Muscle of leg (tissue), 16 donors: ENCODE results near the gene OLFML2B. TPM values are rescaled to one million over a fixed set of nuclear protein-coding genes. Genes with fewer than 3 reads are reported as not detected.

Source experiments
- DNase-seq: peaks from one replicate; pipeline ENCODE4 v3.0.0; 2013
- H3K27ac ChIP-seq: one replicate; pipeline ENCODE4 v1.5.1; 2013; ENCODE audit warnings: mild to moderate bottlenecking, low read length, control low read depth
- H3K27me3 ChIP-seq: one replicate; pipeline ENCODE4 v1.6.1; 2013; ENCODE audit warnings: low read length; ENCODE audit not compliant: control insufficient read depth, insufficient read depth
- H3K36me3 ChIP-seq: one replicate; pipeline ENCODE4 v1.6.1; 2013; ENCODE audit warnings: low read length; ENCODE audit not compliant: control insufficient read depth, insufficient read depth
- H3K4me1 ChIP-seq: one replicate; pipeline ENCODE4 v1.6.1; 2013; ENCODE audit warnings: low read length; ENCODE audit not compliant: control insufficient read depth, insufficient read depth
- H3K4me3 ChIP-seq: one replicate; pipeline ENCODE4 v1.5.1; 2013; ENCODE audit warnings: low read length, control low read depth
- H3K9me3 ChIP-seq: replicated peaks from 2 replicates; pipeline ENCODE4 v1.6.1; 2013; ENCODE audit warnings: low read depth, low read length; ENCODE audit not compliant: control insufficient read depth
- WGBS: methylation state at CpG from one replicate; pipeline ENCODE4 v1.1.5; 2013; ENCODE audit warnings: missing lambda C conversion rate; ENCODE audit not compliant: insufficient coverage; 5-methylcytosine and 5-hydroxymethylcytosine counted together
- long read RNA-seq, 11 donors: transcript quantifications; one replicate each; lab custom pipeline, GENCODE V29; 2026
- polyA plus RNA-seq, 8 donors: library from polyadenylated mRNA; unstranded; fragments of 120-200 nt; gene quantifications; one replicate each; pipeline versions ENCODE4 v1.2.1 to v1.2.3, GENCODE V29; 2013; ENCODE audit warnings: inconsistent platforms in 1 of 8, low replicate concordance in 1 of 8; ENCODE audit not compliant: insufficient read length in 8 of 8, insufficient read depth in 1 of 8
- total RNA-seq: library from RNA; stranded (reverse); fragments of 120-200 nt; gene quantifications from one replicate; pipeline ENCODE4 v1.2.4, GENCODE V29; 2013

Gene OLFML2B
- 78.4 TPM for total RNA-seq
- polyA plus RNA-seq: 100 to 1,000 TPM in 7 of 8 donors, 10 to 100 TPM in 1; 95.1 to 212 (median 118) TPM
- long read RNA-seq, donor 1, transcript OLFML2B-201 (8 exons, 3,160 nt): major isoform, 5 of 12 reads
- long read RNA-seq, donor 1, partial matches to known transcripts: 5 of 12 reads
- long read RNA-seq, donor 1, other reads (novel, unspliced or antisense): 0 of 12 reads
- long read RNA-seq, donor 2, partial matches to known transcripts: 0 of 1 reads
- long read RNA-seq, donor 2, other reads (novel, unspliced or antisense): 0 of 1 reads
- long read RNA-seq, donor 3, transcript OLFML2B-201 (8 exons, 3,160 nt): major isoform, 7 of 53 reads
- long read RNA-seq, donor 3, partial matches to known transcripts: 45 of 53 reads
- long read RNA-seq, donor 3, other reads (novel, unspliced or antisense): 0 of 53 reads
- long read RNA-seq, donor 4, transcript OLFML2B-201 (8 exons, 3,160 nt): major isoform, 5 of 19 reads
- long read RNA-seq, donor 4, partial matches to known transcripts: 12 of 19 reads
- long read RNA-seq, donor 4, other reads (novel, unspliced or antisense): 0 of 19 reads
- long read RNA-seq, donor 5, transcript OLFML2B-201 (8 exons, 3,160 nt): major isoform, 54 of 272 reads
- long read RNA-seq, donor 5, transcript OLFML2B-202 (2 exons, 1,153 nt): minor isoform, 12 of 272 reads
- long read RNA-seq, donor 5, partial matches to known transcripts: 191 of 272 reads
- long read RNA-seq, donor 5, other reads (novel, unspliced or antisense): 13 of 272 reads
- long read RNA-seq, donor 6, transcript OLFML2B-202 (2 exons, 1,153 nt): major isoform, 9 of 25 reads
- long read RNA-seq, donor 6, transcript OLFML2B-201 (8 exons, 3,160 nt): major isoform, 9 of 25 reads
- long read RNA-seq, donor 6, partial matches to known transcripts: 6 of 25 reads
- long read RNA-seq, donor 6, other reads (novel, unspliced or antisense): 0 of 25 reads
- long read RNA-seq, donor 7, transcript OLFML2B-202 (2 exons, 1,153 nt): minor isoform, 11 of 73 reads
- long read RNA-seq, donor 7, transcript OLFML2B-201 (8 exons, 3,160 nt): major isoform, 18 of 73 reads
- long read RNA-seq, donor 7, partial matches to known transcripts: 44 of 73 reads
- long read RNA-seq, donor 7, other reads (novel, unspliced or antisense): 0 of 73 reads
- long read RNA-seq, donor 8, transcript OLFML2B-201 (8 exons, 3,160 nt): major isoform, 9 of 31 reads
- long read RNA-seq, donor 8, transcript OLFML2B-202 (2 exons, 1,153 nt): minor isoform, 7 of 31 reads
- long read RNA-seq, donor 8, partial matches to known transcripts: 13 of 31 reads
- long read RNA-seq, donor 8, other reads (novel, unspliced or antisense): 0 of 31 reads
- long read RNA-seq, donor 9, transcript OLFML2B-202 (2 exons, 1,153 nt): major isoform, 12 of 44 reads
- long read RNA-seq, donor 9, transcript OLFML2B-201 (8 exons, 3,160 nt): minor isoform, 6 of 44 reads
- long read RNA-seq, donor 9, partial matches to known transcripts: 25 of 44 reads
- long read RNA-seq, donor 9, other reads (novel, unspliced or antisense): 0 of 44 reads
- long read RNA-seq, donor 10, transcript OLFML2B-201 (8 exons, 3,160 nt): major isoform, 17 of 40 reads
- long read RNA-seq, donor 10, transcript OLFML2B-202 (2 exons, 1,153 nt): minor isoform, 6 of 40 reads
- long read RNA-seq, donor 10, partial matches to known transcripts: 17 of 40 reads
- long read RNA-seq, donor 10, other reads (novel, unspliced or antisense): 0 of 40 reads
- long read RNA-seq, donor 11, transcript OLFML2B-202 (2 exons, 1,153 nt): minor isoform, 7 of 58 reads
- long read RNA-seq, donor 11, transcript OLFML2B-201 (8 exons, 3,160 nt): major isoform, 11 of 58 reads
- long read RNA-seq, donor 11, partial matches to known transcripts: 39 of 58 reads
- long read RNA-seq, donor 11, other reads (novel, unspliced or antisense): 0 of 58 reads

DNA sequence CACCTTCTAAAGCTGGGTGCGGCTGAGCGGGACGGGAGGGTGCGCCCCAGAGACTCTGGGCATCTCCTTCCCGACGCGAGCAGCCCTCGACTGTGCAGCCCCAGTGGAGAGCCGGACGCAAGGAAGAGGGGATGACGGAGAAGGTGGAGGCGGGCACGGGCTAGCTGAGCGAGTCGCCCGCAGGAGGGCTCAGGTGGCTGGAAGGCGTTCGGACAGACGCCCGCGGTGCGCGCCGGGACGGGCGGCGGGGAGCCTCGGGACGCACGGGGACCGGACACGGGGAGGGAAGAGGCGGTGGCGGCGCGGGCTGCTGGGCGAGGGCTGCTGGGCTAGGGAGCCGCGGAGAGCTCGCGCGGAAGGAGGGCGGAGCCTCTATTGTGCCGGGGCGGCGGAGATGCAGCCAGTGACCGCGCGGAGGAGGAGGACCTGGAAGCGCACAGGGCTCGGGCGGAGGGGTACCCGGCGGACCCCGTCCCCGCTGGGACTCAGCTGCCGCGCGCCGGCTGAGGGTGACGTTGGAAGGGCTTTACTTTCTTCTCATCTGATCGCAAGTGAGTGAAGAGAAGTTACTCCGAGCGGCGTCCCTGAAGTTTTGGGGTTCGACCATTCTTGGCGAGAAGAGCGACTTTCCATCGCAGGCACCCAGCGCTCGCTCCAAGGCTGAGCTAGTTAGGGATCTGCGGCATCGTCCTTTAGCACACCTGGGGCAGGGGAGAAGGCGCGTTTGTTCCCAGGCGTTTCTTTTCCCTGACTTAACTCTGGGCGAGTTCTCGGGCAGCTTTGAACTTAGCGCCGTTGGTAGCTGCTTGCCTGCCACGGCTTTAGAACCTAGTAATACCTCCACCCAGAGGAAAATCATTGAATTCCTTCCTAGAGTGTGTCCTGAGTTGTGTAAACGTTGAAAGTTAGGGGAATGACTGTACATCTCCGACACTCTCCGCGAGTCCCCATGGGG lies at the start of gene OLFML2B:
Gene OLFML2B (minus strand): TSS at position 323 of the 955 bp plus-strand sequence. CDS start 439 bp downstream, outside the sequence.
- H3K36me3 ChIP-seq: peaks cover 10% of the 10 kb centered on the region
- H3K27ac ChIP-seq: peak within 1 kb of the TSS; percentile 90
- no peaks in the 10 kb centered on the region for H3K9me3 ChIP-seq
- WGBS: under 1% methylated on average over 79 of the region's 85 CpGs
- peak within 1 kb of the TSS; percentile 83 for H3K4me3 ChIP-seq
- H3K4me1 ChIP-seq: peaks cover 46% of the 10 kb centered on the region
- H3K27me3 ChIP-seq: peaks cover 8% of the 10 kb centered on the region
- peak; percentile 88 for DNase-seq

DNA sequence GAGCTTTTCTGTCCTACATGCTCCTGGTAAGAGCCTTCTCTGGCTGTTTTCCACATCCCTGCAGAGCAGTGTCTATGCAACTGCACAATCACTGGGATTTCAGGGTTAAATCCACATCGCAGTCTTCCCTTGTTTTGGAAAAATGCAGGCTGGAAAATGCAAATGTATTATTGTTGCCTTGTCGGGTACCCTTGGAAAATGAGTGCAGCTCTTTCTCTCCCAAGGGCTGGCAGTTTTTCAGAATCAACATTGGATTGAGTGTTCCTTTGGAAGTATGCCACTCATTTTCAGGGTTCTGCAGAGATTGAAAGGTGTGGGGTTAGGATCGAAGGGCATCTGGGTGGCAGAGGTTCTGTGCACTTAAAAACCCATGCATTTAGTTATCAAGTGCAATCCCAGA lies 49.1 kb upstream of the OLFML2B start:
- Histone ChIP-seq H3K4me1 (peaks cover 10% of the 10 kb centered on the region), H3K4me3 (no peak overlapping the region), H3K36me3 (no peaks in the 10 kb centered on the region), H3K27me3 (peaks cover 33% of the 10 kb centered on the region), H3K9me3 (no peaks in the 10 kb centered on the region), H3K27ac (no peak overlapping the region)
- WGBS: 67% methylated on average over 1 of the region's 3 CpGs
- no peak for DNase-seq

GRCh38 chr1:162070825-162071224 lies 47.2 kb upstream of the OLFML2B start:
- DNase-seq: no peak
- Histone ChIP-seq H3K27me3 (peaks cover 33% of the 10 kb centered on the region), H3K4me1 (peaks cover 10% of the 10 kb centered on the region), H3K9me3 (no peaks in the 10 kb centered on the region), H3K27ac (no peak overlapping the region), H3K36me3 (no peaks in the 10 kb centered on the region), H3K4me3 (no peak overlapping the region)
- 12% methylated on average over 5 of the region's 7 CpGs for WGBS

DNA sequence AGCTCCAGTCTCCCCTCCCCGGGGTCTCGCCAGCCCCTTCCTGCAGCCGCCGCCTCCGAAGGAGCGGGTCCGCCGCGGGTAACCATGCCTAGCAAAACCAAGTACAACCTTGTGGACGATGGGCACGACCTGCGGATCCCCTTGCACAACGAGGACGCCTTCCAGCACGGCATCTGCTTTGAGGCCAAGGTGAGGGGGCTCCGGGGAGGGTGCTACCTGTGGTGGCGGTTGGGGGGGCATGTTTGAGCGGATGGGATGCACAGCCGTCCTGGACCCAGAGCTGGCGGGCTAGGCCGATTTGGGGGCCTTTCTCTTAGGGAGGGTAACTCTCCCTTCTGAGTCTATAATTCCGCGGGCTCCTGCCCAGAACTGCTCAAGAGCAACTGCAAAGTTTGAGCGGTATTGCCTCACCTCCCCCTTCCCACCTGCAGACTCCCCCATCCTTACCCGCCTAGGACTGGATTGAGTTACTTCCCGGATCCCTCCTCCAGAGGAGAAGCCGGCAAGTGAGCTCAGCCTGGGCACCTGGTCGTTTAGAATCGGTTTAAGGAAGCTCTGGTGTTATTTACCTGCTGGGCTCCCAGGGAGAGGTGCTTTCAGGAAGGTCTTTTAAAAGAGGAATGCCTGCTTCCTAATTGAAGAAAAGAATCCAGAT lies 46.6 kb upstream of the OLFML2B start:
- H3K4me1 ChIP-seq: peaks cover 10% of the 10 kb centered on the region
- H3K9me3 ChIP-seq: no peaks in the 10 kb centered on the region
- H3K27me3 ChIP-seq: peaks cover 33% of the 10 kb centered on the region
- DNase-seq: peak; percentile 14
- 0% methylated on average over 19 of the region's 29 CpGs for WGBS
- peak overlapping the region; percentile 37 for H3K4me3 ChIP-seq
- no peaks in the 10 kb centered on the region for H3K36me3 ChIP-seq
- no peak overlapping the region for H3K27ac ChIP-seq

- WGBS: under 1% methylated on average over 94 of the region's 95 CpGs
- Histone ChIP-seq H3K9me3 (no peaks in the 10 kb centered on the region), H3K4me1 (peaks cover 10% of the 10 kb centered on the region), H3K4me3 (peak within 1 kb of the TSS; percentile 40), H3K36me3 (no peaks in the 10 kb centered on the region), H3K27me3 (peaks cover 35% of the 10 kb centered on the region), H3K27ac (no peak within 1 kb of the TSS)
- DNase-seq: peak; percentile 79
Observed at GRCh38 chr1:162069334-162070093, 45.8 kb upstream of the OLFML2B start, which contains the start of gene NOS1AP. TSS of gene NOS1AP (plus strand) at chr1:162069691. CDS start at chr1:162070178, 487 bp downstream.

DNA sequence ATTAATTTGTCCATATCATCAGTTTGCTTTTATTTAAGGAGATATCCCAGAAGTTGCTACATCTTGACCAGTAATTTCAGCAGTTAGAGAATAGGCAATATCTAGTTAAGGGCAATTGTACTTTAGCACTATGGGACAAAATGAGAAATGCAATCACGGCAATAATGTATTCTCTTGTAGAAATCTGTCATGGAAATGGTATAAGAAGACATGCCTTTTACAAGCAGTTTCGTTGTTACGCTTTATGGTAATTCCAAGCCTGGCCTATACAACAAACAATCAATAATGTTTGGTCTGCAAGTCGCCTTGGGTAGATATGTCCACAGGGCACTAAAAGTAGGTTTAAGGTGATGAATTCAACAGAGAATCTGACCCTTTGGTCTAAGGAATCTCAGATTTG lies 44.6 kb upstream of the OLFML2B start:
- Histone ChIP-seq H3K9me3 (no peaks in the 10 kb centered on the region), H3K4me3 (no peak overlapping the region), H3K27ac (no peak overlapping the region), H3K36me3 (no peaks in the 10 kb centered on the region), H3K27me3 (peaks cover 30% of the 10 kb centered on the region), H3K4me1 (peaks cover 10% of the 10 kb centered on the region)
- 60% methylated on average over 1 of the region's 4 CpGs for WGBS
- no peak for DNase-seq

GRCh38 chr1:162067466-162067865 lies 43.8 kb upstream of the OLFML2B start:
- H3K9me3 ChIP-seq: no peaks in the 10 kb centered on the region
- DNase-seq: no peak
- peaks cover 24% of the 10 kb centered on the region for H3K27me3 ChIP-seq
- H3K36me3 ChIP-seq: no peaks in the 10 kb centered on the region
- peaks cover 12% of the 10 kb centered on the region for H3K4me1 ChIP-seq
- no peak overlapping the region for H3K27ac ChIP-seq
- H3K4me3 ChIP-seq: no peak overlapping the region
- WGBS: no CpG with 5 or more reads among the region's 1 CpG
